Mesothelial cell of epicardium (in vitro differentiated cells): ENCODE results near the gene HYAL3. TPM values are rescaled to one million over a fixed set of nuclear protein-coding genes. Genes with fewer than 3 reads are reported as not detected.

Experiments
- DNase-seq, 2 experiments: peaks; one replicate each; pipeline ENCODE4 v3.0.0; 2021; ENCODE audit warnings: low spot score in 2 of 2; ENCODE audit not compliant: unreplicated experiment in 2 of 2
- H3K27ac Mint-ChIP-seq: 2 replicates; pipeline ENCODE4 v1.8.0; 2021; ENCODE audit warnings: mixed read lengths
- H3K27me3 Mint-ChIP-seq: 2 replicates; pipeline ENCODE4 v1.8.0; 2021; ENCODE audit warnings: low read depth, mixed read lengths
- H3K36me3 Mint-ChIP-seq: 2 replicates; pipeline ENCODE4 v1.8.0; 2021; ENCODE audit warnings: mixed read lengths
- H3K4me1 Mint-ChIP-seq: 2 replicates; pipeline ENCODE4 v1.8.0; 2021; ENCODE audit warnings: mixed read lengths
- H3K4me3 Mint-ChIP-seq: 2 replicates; pipeline ENCODE4 v1.8.0; 2021; ENCODE audit warnings: mild to moderate bottlenecking, moderate library complexity, mixed read lengths
- H3K9me3 Mint-ChIP-seq: 2 replicates; pipeline ENCODE4 v1.8.0; 2021; ENCODE audit warnings: mixed read lengths
- CTCF ChIP-seq: fragments of 200-600 bp; sonication (generic); IDR thresholded peaks from one replicate; pipeline ENCODE4 v1.5.0; 2021; ENCODE audit warnings: antibody characterized with exemption; ENCODE audit not compliant: unreplicated experiment
- total RNA-seq: library from RNA; stranded (reverse); gene quantifications from 3 replicates; pipeline ENCODE4 v1.2.1, GENCODE V29; 2021

The HYAL3 gene
- total RNA-seq, 1 donor from 2014 or later, result 2.9 TPM

- TF ChIP-seq CTCF, result no peak
- H3K4me3 Mint-ChIP-seq, result peak overlapping the region; percentile 85
- H3K27me3 Mint-ChIP-seq, result peaks cover 57% of the 10 kb centered on the region
- H3K27ac Mint-ChIP-seq, result no peak overlapping the region
- H3K4me1 Mint-ChIP-seq, result peaks cover 36% of the 10 kb centered on the region
- DNase-seq, result no peak
- H3K36me3 Mint-ChIP-seq, result no peaks in the 10 kb centered on the region
- no peaks in the 10 kb centered on the region for H3K9me3 Mint-ChIP-seq
Measured at GRCh38 chr3:50339485-50340146, 40.4 kb upstream of the HYAL3 start.

- no peaks in the 10 kb centered on the region for H3K36me3 Mint-ChIP-seq
- no peak for DNase-seq
- peak overlapping the region; percentile 99 for H3K27ac Mint-ChIP-seq
- no peaks in the 10 kb centered on the region for H3K9me3 Mint-ChIP-seq
- TF ChIP-seq CTCF, result no peak
- peak overlapping the region; percentile 85 for H3K4me3 Mint-ChIP-seq
- H3K27me3 Mint-ChIP-seq, result peaks cover 53% of the 10 kb centered on the region
- peaks cover 40% of the 10 kb centered on the region for H3K4me1 Mint-ChIP-seq
Measured at GRCh38 chr3:50338965-50339364, 39.8 kb upstream of the HYAL3 start.

GRCh38 chr3:50337175-50337861 is 38.1 kb upstream of the HYAL3 start:
- Mint-ChIP-seq H3K36me3 (no peaks in the 10 kb centered on the region), H3K27ac (peak overlapping the region; percentile 99), H3K9me3 (no peaks in the 10 kb centered on the region), H3K4me1 (peaks cover 45% of the 10 kb centered on the region), H3K27me3 (peaks cover 37% of the 10 kb centered on the region), H3K4me3 (peak overlapping the region; percentile 85)
- no peak for TF ChIP-seq CTCF
- DNase-seq, result peak; percentile 94 to 95

- no peaks in the 10 kb centered on the region for H3K36me3 Mint-ChIP-seq
- TF ChIP-seq CTCF, result no peak
- peaks cover 45% of the 10 kb centered on the region for H3K4me1 Mint-ChIP-seq
- H3K27ac Mint-ChIP-seq, result peak overlapping the region; percentile 93
- H3K27me3 Mint-ChIP-seq, result peaks cover 30% of the 10 kb centered on the region
- H3K4me3 Mint-ChIP-seq, result peak overlapping the region; percentile 85
- DNase-seq, result no peak
- H3K9me3 Mint-ChIP-seq, result no peaks in the 10 kb centered on the region
Measured at GRCh38 chr3:50336452-50337174, 37.4 kb upstream of the HYAL3 start.

GRCh38 chr3:50334339-50335075 is 35.3 kb upstream of the HYAL3 start:
- H3K9me3 Mint-ChIP-seq, result no peaks in the 10 kb centered on the region
- no peak for TF ChIP-seq CTCF

More at GRCh38 chr3:50334339-50335075, 35.3 kb upstream of the HYAL3 start:
- peaks cover 5% of the 10 kb centered on the region for H3K36me3 Mint-ChIP-seq
- no peak overlapping the region for H3K27ac Mint-ChIP-seq
- no peak for DNase-seq
- peaks cover 38% of the 10 kb centered on the region for H3K4me1 Mint-ChIP-seq
- peaks cover 11% of the 10 kb centered on the region for H3K27me3 Mint-ChIP-seq
- H3K4me3 Mint-ChIP-seq, result peak overlapping the region; percentile 30
